Stomach (tissue), 4 donors: ENCODE results near the gene MCOLN2.

Experiments
- EP300 ChIP-seq: sonication (generic); formaldehyde crosslinking; IDR thresholded peaks from one replicate; pipeline ENCODE4 v1.6.1; 2017; ENCODE audit warnings: antibody characterized with exemption
- POLR2A ChIP-seq, 4 donors: fragments of 450-650 bp; IDR thresholded peaks; one replicate each; pipeline ENCODE4 v1.6.1; 2016; ENCODE audit warnings: antibody characterized with exemption in 4 of 4, control low read depth in 2 of 4, mild to moderate bottlenecking in 1 of 4, moderate library complexity in 1 of 4
- TF ChIP-seq, protein P1 (sequence below), 7 experiments: fragments of 450-650 bp in 4 of 7; fragments of 200-600 bp in 3 of 7; sonication (generic) in 3 of 7; IDR thresholded peaks; one replicate each; pipeline ENCODE4 v1.5.1; 2016 to 2019; ENCODE audit warnings: antibody characterized with exemption in 7 of 7, control low read depth in 2 of 7, mild to moderate bottlenecking in 1 of 7

DNA sequence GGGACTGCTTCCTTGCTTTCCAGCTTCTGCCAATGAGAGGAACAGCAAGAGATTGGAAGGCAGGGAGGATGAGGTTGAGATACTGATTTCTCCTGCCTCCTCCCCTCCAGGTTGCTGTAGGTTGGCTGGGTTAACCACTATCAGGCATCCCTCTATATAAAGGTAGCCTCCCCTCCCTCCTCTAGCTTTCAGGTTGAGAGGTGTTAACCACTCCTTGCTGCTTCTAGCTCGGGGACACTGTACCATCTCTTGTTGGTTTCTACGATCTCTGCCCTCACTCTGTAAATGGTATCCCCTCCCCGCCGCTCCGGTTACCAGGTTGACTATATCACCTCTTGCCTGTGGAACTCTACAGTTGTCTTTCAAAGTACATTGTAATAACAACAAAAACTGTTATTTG is 120.6 kb downstream of the MCOLN2 start:
- TF ChIP-seq POLR2A (IDR thresholded peaks at IDR 0.05) (no peak), EP300 (no peak)
- TF ChIP-seq, protein P1, sequence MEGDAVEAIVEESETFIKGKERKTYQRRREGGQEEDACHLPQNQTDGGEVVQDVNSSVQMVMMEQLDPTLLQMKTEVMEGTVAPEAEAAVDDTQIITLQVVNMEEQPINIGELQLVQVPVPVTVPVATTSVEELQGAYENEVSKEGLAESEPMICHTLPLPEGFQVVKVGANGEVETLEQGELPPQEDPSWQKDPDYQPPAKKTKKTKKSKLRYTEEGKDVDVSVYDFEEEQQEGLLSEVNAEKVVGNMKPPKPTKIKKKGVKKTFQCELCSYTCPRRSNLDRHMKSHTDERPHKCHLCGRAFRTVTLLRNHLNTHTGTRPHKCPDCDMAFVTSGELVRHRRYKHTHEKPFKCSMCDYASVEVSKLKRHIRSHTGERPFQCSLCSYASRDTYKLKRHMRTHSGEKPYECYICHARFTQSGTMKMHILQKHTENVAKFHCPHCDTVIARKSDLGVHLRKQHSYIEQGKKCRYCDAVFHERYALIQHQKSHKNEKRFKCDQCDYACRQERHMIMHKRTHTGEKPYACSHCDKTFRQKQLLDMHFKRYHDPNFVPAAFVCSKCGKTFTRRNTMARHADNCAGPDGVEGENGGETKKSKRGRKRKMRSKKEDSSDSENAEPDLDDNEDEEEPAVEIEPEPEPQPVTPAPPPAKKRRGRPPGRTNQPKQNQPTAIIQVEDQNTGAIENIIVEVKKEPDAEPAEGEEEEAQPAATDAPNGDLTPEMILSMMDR (IDR thresholded peaks at IDR 0.05) = no peak
